WTC11 (cell line): Measurements from ENCODE around the gene MAST4. TPM values are rescaled to one million over a fixed set of nuclear protein-coding genes. Genes with fewer than 3 reads are reported as not detected.

ENCODE experiments used
- ATAC-seq: fragments of 200-7000 bp; cut with Tn5 transposase; 2 replicates; pipeline ENCODE4 v1.10.0; 2021; ENCODE audit warnings: mild to moderate bottlenecking, moderate library complexity
- CTCF ChIA-PET: fragments of 300-600 bp; sonication (Branson Sonifier 250); formaldehyde crosslinking; loops from one replicate; lab custom pipeline; 2021; ENCODE audit warnings: antibody characterized with exemption; lab: Charles Lee
- POLR2A ChIA-PET: fragments of 350-600 bp; sonication (Branson Sonifier 250); formaldehyde crosslinking; loops from one replicate; lab custom pipeline; 2021; ENCODE audit warnings: antibody characterized with exemption; lab: Charles Lee
- DNase-seq: peaks from one replicate; pipeline ENCODE4 v3.0.0; 2021; ENCODE audit warnings: low spot score
- H3K27ac Mint-ChIP-seq: 2 replicates; pipeline ENCODE4 v1.8.0; 2021; ENCODE audit warnings: mixed read lengths
- H3K27me3 Mint-ChIP-seq: 2 replicates; pipeline ENCODE4 v1.8.0; 2021; ENCODE audit warnings: low read depth, mild to moderate bottlenecking, moderate library complexity, mixed read lengths
- H3K36me3 Mint-ChIP-seq: 2 replicates; pipeline ENCODE4 v1.8.0; 2021; ENCODE audit warnings: mixed read lengths
- H3K4me1 Mint-ChIP-seq: 2 replicates; pipeline ENCODE4 v1.8.0; 2022; ENCODE audit warnings: mixed read lengths
- H3K4me3 Mint-ChIP-seq: 2 replicates; pipeline ENCODE4 v1.8.0; 2021; ENCODE audit warnings: mild to moderate bottlenecking, moderate library complexity, mixed read lengths
- H3K9me3 Mint-ChIP-seq: 2 replicates; pipeline ENCODE4 v1.8.0; 2021; ENCODE audit warnings: mixed read lengths
- ATF6 ChIP-seq: sonication (generic); formaldehyde crosslinking; IDR thresholded peaks from 2 replicates; pipeline ENCODE4 v1.8.1; 2023; ENCODE audit warnings: mild to moderate bottlenecking, missing genetic modification reagents
- FOXJ3 ChIP-seq: sonication (generic); formaldehyde crosslinking; IDR thresholded peaks from 2 replicates; pipeline ENCODE4 v1.9.0; 2021; ENCODE audit warnings: missing genetic modification reagents, mild to moderate bottlenecking, borderline replicate concordance
- JUN ChIP-seq: sonication (generic); formaldehyde crosslinking; IDR thresholded peaks from 2 replicates; pipeline ENCODE4 v1.8.0; 2023; ENCODE audit warnings: mild to moderate bottlenecking, missing genetic modification reagents
- MXD4 ChIP-seq: fragments of 250-450 bp; sonication (Bioruptor Pico); IDR thresholded peaks from 2 replicates; pipeline ENCODE4 v1.8.0; 2021; ENCODE audit warnings: mild to moderate bottlenecking, moderate library complexity, borderline replicate concordance
- NFE2L1 ChIP-seq: sonication (generic); formaldehyde crosslinking; IDR thresholded peaks from 2 replicates; pipeline ENCODE4 v1.8.1; 2023; ENCODE audit warnings: missing genetic modification reagents
- NFYB ChIP-seq: sonication (generic); formaldehyde crosslinking; conservative IDR thresholded peaks from 2 replicates; pipeline ENCODE4 v1.8.0; 2022; ENCODE audit warnings: low read depth, missing genetic modification reagents
- RELA ChIP-seq: sonication (generic); formaldehyde crosslinking; IDR thresholded peaks from 2 replicates; pipeline ENCODE4 v1.8.1; 2022; ENCODE audit warnings: missing genetic modification reagents, mild to moderate bottlenecking, borderline replicate concordance
- SOX15 ChIP-seq: fragments of 250-450 bp; sonication (Bioruptor Pico); IDR thresholded peaks from 2 replicates; pipeline ENCODE4 v1.9.0; 2021; ENCODE audit warnings: mild to moderate bottlenecking
- TEAD1 ChIP-seq: sonication (generic); formaldehyde crosslinking; IDR thresholded peaks from 2 replicates; pipeline ENCODE4 v1.8.0; 2022; ENCODE audit warnings: mild to moderate bottlenecking, missing genetic modification reagents
- ZNF138 ChIP-seq: sonication (generic); formaldehyde crosslinking; conservative IDR thresholded peaks from 2 replicates; pipeline ENCODE4 v1.8.1; 2022; ENCODE audit warnings: mild to moderate bottlenecking, moderate library complexity, missing genetic modification reagents
- ZNF232 ChIP-seq: sonication (generic); formaldehyde crosslinking; IDR thresholded peaks from 2 replicates; pipeline ENCODE4 v1.8.0; 2022; ENCODE audit warnings: mild to moderate bottlenecking, missing genetic modification reagents
- ZNF263 ChIP-seq: sonication (generic); formaldehyde crosslinking; IDR thresholded peaks from 2 replicates; pipeline ENCODE4 v1.8.1; 2022; ENCODE audit warnings: low read depth, mild to moderate bottlenecking, moderate library complexity, missing genetic modification reagents
- ZNF423 ChIP-seq: fragments of 250-450 bp; sonication (Bioruptor Pico); IDR thresholded peaks from 2 replicates; pipeline ENCODE4 v2.1.2; 2022; ENCODE audit warnings: mild to moderate bottlenecking, moderate library complexity
- ZNF425 ChIP-seq: fragments of 250-450 bp; sonication (Bioruptor Pico); conservative IDR thresholded peaks from 2 replicates; pipeline ENCODE4 v1.9.0; 2021; ENCODE audit warnings: mild to moderate bottlenecking
- total RNA-seq: library from RNA; stranded (reverse); gene quantifications from 3 replicates; pipeline ENCODE4 v1.2.3, GENCODE V29; 2021
- TF ChIP-seq, protein P1 (sequence below): sonication (generic); formaldehyde crosslinking; IDR thresholded peaks from 2 replicates; pipeline ENCODE4 v1.8.0; 2022; ENCODE audit warnings: mild to moderate bottlenecking, missing genetic modification reagents
- TF ChIP-seq, protein P2 (sequence below): fragments of 250-450 bp; sonication (Bioruptor Pico); IDR thresholded peaks from 2 replicates; pipeline ENCODE4 v1.9.0; 2021; ENCODE audit warnings: mild to moderate bottlenecking

MAST4 gene
- total RNA-seq, 1 experiment from 2014 or later, result 8.0 TPM

- Mint-ChIP-seq H3K27me3 (no peaks in the 10 kb centered on the region), H3K36me3 (no peaks in the 10 kb centered on the region), H3K4me1 (peaks cover 13% of the 10 kb centered on the region), H3K9me3 (no peaks in the 10 kb centered on the region), H3K27ac (no peak overlapping the region), H3K4me3 (no peak overlapping the region)
- DNase-seq (no peak), ATAC-seq (no peak)
- ChIA-PET POLR2A (no interaction called here), CTCF (no interaction called here)
- no peak for TF ChIP-seq TEAD1 (CRISPR knock-in tag)
- TF ChIP-seq SOX15 (CRISPR knock-in tag), result no peak
- no peak for TF ChIP-seq ZNF425 (CRISPR knock-in tag)
- TF ChIP-seq ZNF423, result no peak
- TF ChIP-seq JUN (CRISPR knock-in tag), result no peak
- TF ChIP-seq ZNF263, result no peak
- no peak for TF ChIP-seq ZNF232 (CRISPR knock-in tag)
- TF ChIP-seq, protein P1, sequence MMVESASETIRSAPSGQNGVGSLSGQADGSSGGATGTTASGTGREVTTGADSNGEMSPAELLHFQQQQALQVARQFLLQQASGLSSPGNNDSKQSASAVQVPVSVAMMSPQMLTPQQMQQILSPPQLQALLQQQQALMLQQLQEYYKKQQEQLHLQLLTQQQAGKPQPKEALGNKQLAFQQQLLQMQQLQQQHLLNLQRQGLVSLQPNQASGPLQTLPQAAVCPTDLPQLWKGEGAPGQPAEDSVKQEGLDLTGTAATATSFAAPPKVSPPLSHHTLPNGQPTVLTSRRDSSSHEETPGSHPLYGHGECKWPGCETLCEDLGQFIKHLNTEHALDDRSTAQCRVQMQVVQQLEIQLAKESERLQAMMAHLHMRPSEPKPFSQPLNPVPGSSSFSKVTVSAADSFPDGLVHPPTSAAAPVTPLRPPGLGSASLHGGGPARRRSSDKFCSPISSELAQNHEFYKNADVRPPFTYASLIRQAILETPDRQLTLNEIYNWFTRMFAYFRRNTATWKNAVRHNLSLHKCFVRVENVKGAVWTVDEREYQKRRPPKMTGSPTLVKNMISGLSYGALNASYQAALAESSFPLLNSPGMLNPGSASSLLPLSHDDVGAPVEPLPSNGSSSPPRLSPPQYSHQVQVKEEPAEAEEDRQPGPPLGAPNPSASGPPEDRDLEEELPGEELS (CRISPR knock-in tag), result no peak
- no peak for TF ChIP-seq FOXJ3
- no peak for TF ChIP-seq NFYB (CRISPR knock-in tag)
- TF ChIP-seq MXD4, result no peak
- TF ChIP-seq NFE2L1 (CRISPR knock-in tag), result no peak
- TF ChIP-seq RELA (CRISPR knock-in tag), result no peak
- TF ChIP-seq ZNF138, result no peak
- TF ChIP-seq ATF6 (CRISPR knock-in tag), result no peak
Observed at GRCh38 chr5:66933066-66933465, 336.9 kb downstream of the MAST4 start.

GRCh38 chr5:66939094-66939493 lies 342.9 kb downstream of the MAST4 start:
- CTCF ChIA-PET, result no interaction called here

More at GRCh38 chr5:66939094-66939493, 342.9 kb downstream of the MAST4 start:
- peaks cover 10% of the 10 kb centered on the region for H3K4me1 Mint-ChIP-seq
- peaks cover 10% of the 10 kb centered on the region for H3K9me3 Mint-ChIP-seq
- ATAC-seq (no peak), DNase-seq (no peak)
- H3K4me3 Mint-ChIP-seq, result no peak overlapping the region
- no peaks in the 10 kb centered on the region for H3K36me3 Mint-ChIP-seq
- TF ChIP-seq, protein P2, sequence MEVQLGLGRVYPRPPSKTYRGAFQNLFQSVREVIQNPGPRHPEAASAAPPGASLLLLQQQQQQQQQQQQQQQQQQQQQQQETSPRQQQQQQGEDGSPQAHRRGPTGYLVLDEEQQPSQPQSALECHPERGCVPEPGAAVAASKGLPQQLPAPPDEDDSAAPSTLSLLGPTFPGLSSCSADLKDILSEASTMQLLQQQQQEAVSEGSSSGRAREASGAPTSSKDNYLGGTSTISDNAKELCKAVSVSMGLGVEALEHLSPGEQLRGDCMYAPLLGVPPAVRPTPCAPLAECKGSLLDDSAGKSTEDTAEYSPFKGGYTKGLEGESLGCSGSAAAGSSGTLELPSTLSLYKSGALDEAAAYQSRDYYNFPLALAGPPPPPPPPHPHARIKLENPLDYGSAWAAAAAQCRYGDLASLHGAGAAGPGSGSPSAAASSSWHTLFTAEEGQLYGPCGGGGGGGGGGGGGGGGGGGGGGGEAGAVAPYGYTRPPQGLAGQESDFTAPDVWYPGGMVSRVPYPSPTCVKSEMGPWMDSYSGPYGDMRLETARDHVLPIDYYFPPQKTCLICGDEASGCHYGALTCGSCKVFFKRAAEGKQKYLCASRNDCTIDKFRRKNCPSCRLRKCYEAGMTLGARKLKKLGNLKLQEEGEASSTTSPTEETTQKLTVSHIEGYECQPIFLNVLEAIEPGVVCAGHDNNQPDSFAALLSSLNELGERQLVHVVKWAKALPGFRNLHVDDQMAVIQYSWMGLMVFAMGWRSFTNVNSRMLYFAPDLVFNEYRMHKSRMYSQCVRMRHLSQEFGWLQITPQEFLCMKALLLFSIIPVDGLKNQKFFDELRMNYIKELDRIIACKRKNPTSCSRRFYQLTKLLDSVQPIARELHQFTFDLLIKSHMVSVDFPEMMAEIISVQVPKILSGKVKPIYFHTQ (CRISPR knock-in tag), result no peak
- no peaks in the 10 kb centered on the region for H3K27me3 Mint-ChIP-seq
- no peak overlapping the region for H3K27ac Mint-ChIP-seq
- POLR2A ChIA-PET, result no interaction called here
